H9 (cell line): ENCODE results near the gene DPH3. TPM values are rescaled to one million over a fixed set of nuclear protein-coding genes. Genes with fewer than 3 reads are reported as not detected.

Experiments
- DNase-seq: peaks from one replicate; pipeline ENCODE4 v3.0.0-alpha.2; 2017
- H2AFZ ChIP-seq: one replicate; pipeline ENCODE4 v1.6.1; 2013; ENCODE audit warnings: mild to moderate bottlenecking, low read length, control low read depth, moderate library complexity
- H2AK5ac ChIP-seq: 2 replicates; pipeline ENCODE4 v1.6.1; 2013; ENCODE audit warnings: low read length, control low read depth, mixed read lengths; ENCODE audit not compliant: insufficient read length
- H2BK120ac ChIP-seq: one replicate; pipeline ENCODE4 v1.6.1; 2013; ENCODE audit warnings: low read depth, mild to moderate bottlenecking, low read length, control low read depth, inconsistent platforms; ENCODE audit not compliant: poor library complexity, severe bottlenecking
- H2BK12ac ChIP-seq: 2 replicates; pipeline ENCODE4 v1.6.1; 2013; ENCODE audit warnings: low read length, control low read depth, mixed read lengths, low read depth; ENCODE audit not compliant: insufficient read length
- H2BK15ac ChIP-seq: 2 replicates; pipeline ENCODE4 v1.6.1; 2013; ENCODE audit warnings: low read depth, low read length, control low read depth
- H2BK20ac ChIP-seq: one replicate; pipeline ENCODE4 v1.6.1; 2013; ENCODE audit warnings: low read depth, mild to moderate bottlenecking, low read length, control low read depth, inconsistent platforms; ENCODE audit not compliant: poor library complexity, severe bottlenecking
- H2BK5ac ChIP-seq: 2 replicates; pipeline ENCODE4 v1.6.1; 2013; ENCODE audit warnings: low read length, control low read depth, mixed read lengths; ENCODE audit not compliant: insufficient read length
- H3K14ac ChIP-seq: 2 replicates; pipeline ENCODE4 v1.6.1; 2013; ENCODE audit warnings: low read length, control low read depth; ENCODE audit not compliant: insufficient read depth
- H3K18ac ChIP-seq: 2 replicates; pipeline ENCODE4 v1.6.1; 2013; ENCODE audit warnings: low read depth, mild to moderate bottlenecking, mixed read lengths, low read length, control low read depth; ENCODE audit not compliant: insufficient read length
- H3K23ac ChIP-seq: 2 replicates; pipeline ENCODE4 v1.6.1; 2013; ENCODE audit warnings: low read length, control low read depth, mixed read lengths, low read depth; ENCODE audit not compliant: insufficient read length
- H3K23me2 ChIP-seq: 2 replicates; pipeline ENCODE4 v1.6.1; 2013; ENCODE audit warnings: low read depth, mild to moderate bottlenecking, mixed read lengths, low read length, control low read depth; ENCODE audit not compliant: insufficient read length, poor library complexity, severe bottlenecking
- H3K27ac ChIP-seq: 2 replicates; pipeline ENCODE4 v1.5.1; 2013; ENCODE audit warnings: low read length, control low read depth, mixed read lengths, low read depth; ENCODE audit not compliant: insufficient read length
- H3K27me3 ChIP-seq: 2 replicates; pipeline ENCODE4 v1.6.1; 2013; ENCODE audit warnings: low read length, control low read depth, inconsistent platforms; ENCODE audit not compliant: insufficient read depth
- H3K4ac ChIP-seq: 2 replicates; pipeline ENCODE4 v1.6.1; 2013; ENCODE audit warnings: low read depth, mild to moderate bottlenecking, control low read depth, inconsistent platforms, low read length, moderate library complexity
- H3K4me1 ChIP-seq: 2 replicates; pipeline ENCODE4 v1.6.1; 2013; ENCODE audit warnings: low read length, control low read depth, inconsistent platforms; ENCODE audit not compliant: insufficient read depth
- H3K4me2 ChIP-seq: 2 replicates; pipeline ENCODE4 v1.6.1; 2013; ENCODE audit warnings: low read length, control low read depth, mixed read lengths; ENCODE audit not compliant: insufficient read length, insufficient read depth
- H3K56ac ChIP-seq: 2 replicates; pipeline ENCODE4 v1.6.1; 2013; ENCODE audit warnings: low read depth, mild to moderate bottlenecking, mixed read lengths, low read length, control low read depth; ENCODE audit not compliant: insufficient read length
- H3K79me1 ChIP-seq: 2 replicates; pipeline ENCODE4 v1.6.1; 2013; ENCODE audit warnings: low read depth, mild to moderate bottlenecking, moderate library complexity, low read length, control low read depth, inconsistent platforms; ENCODE audit not compliant: insufficient read depth, poor library complexity, severe bottlenecking
- H3K79me2 ChIP-seq: 2 replicates; pipeline ENCODE4 v1.6.1; 2013; ENCODE audit warnings: low read length, control low read depth, inconsistent platforms; ENCODE audit not compliant: insufficient read depth
- H3K9ac ChIP-seq: 2 replicates; pipeline ENCODE4 v1.6.1; 2013; ENCODE audit warnings: low read length, control low read depth, mixed read lengths; ENCODE audit not compliant: insufficient read length; ENCODE audit errors: extremely low read depth
- H3K9me3 ChIP-seq: one replicate; pipeline ENCODE4 v1.6.1; 2013; ENCODE audit warnings: low read depth, low read length, inconsistent platforms; ENCODE audit not compliant: control insufficient read depth
- H3T11ph ChIP-seq: one replicate; pipeline ENCODE4 v1.6.1; 2013; ENCODE audit warnings: mild to moderate bottlenecking, low read length, control low read depth, inconsistent platforms
- H4K20me1 ChIP-seq: one replicate; pipeline ENCODE4 v1.6.1; 2013; ENCODE audit not compliant: control insufficient read depth, insufficient read length, insufficient read depth
- H4K5ac ChIP-seq: 2 replicates; pipeline ENCODE4 v1.6.1; 2013; ENCODE audit warnings: low read depth, mild to moderate bottlenecking, mixed read lengths, low read length, control low read depth; ENCODE audit not compliant: insufficient read length
- H4K8ac ChIP-seq: replicated peaks from 2 replicates; pipeline ENCODE4 v1.6.1; 2013; ENCODE audit warnings: low read length, control low read depth, mixed read lengths, low read depth; ENCODE audit not compliant: insufficient read length
- H4K91ac ChIP-seq: 2 replicates; pipeline ENCODE4 v1.6.1; 2013; ENCODE audit warnings: low read depth, mild to moderate bottlenecking, moderate library complexity, mixed read lengths, low read length, control low read depth; ENCODE audit not compliant: insufficient read length
- H3K27ac Mint-ChIP-seq, 3 experiments: 2 replicates in 2 of 3; 3 replicates in 1 of 3; pipeline ENCODE4 v1.8.0; 2020 to 2021; ENCODE audit warnings: mixed read lengths in 3 of 3, mild to moderate bottlenecking in 1 of 3, moderate library complexity in 1 of 3
- H3K27me3 Mint-ChIP-seq: 2 replicates; pipeline ENCODE4 v1.8.0; 2021; ENCODE audit warnings: low read depth, mild to moderate bottlenecking, moderate library complexity, mixed read lengths
- H3K36me3 Mint-ChIP-seq, 3 experiments: 2 replicates in 2 of 3; 3 replicates in 1 of 3; pipeline ENCODE4 v1.8.0; 2020 to 2021; ENCODE audit warnings: low read depth in 3 of 3, mixed read lengths in 3 of 3; ENCODE audit not compliant: insufficient read depth in 1 of 3
- H3K4me1 Mint-ChIP-seq, 2 experiments: 2 replicates each; pipeline ENCODE4 v1.8.0; 2020; ENCODE audit warnings: mixed read lengths in 2 of 2
- H3K4me3 Mint-ChIP-seq, 2 experiments: 2 replicates in 1 of 2; 3 replicates in 1 of 2; pipeline ENCODE4 v1.8.0; 2020 to 2021; ENCODE audit warnings: mild to moderate bottlenecking in 2 of 2, mixed read lengths in 2 of 2, moderate library complexity in 1 of 2
- H3K9me3 Mint-ChIP-seq, 2 experiments: 2 replicates in 1 of 2; 3 replicates in 1 of 2; pipeline ENCODE4 v1.8.0; 2020; ENCODE audit warnings: mild to moderate bottlenecking in 2 of 2, mixed read lengths in 2 of 2, moderate library complexity in 1 of 2
- CTCF ChIP-seq: fragments of 200-600 bp; sonication (generic); conservative IDR thresholded peaks from 3 replicates; pipeline ENCODE4 v1.8.0; 2021; ENCODE audit warnings: antibody characterized with exemption, mild to moderate bottlenecking
- WGBS: extraction: QIAGEN DNeasy Blood & Tissue Kit; methylation state at CpG from one replicate; pipeline ENCODE4 v1.1.7; 2013; ENCODE audit warnings: missing lambda C conversion rate, low lambda C conversion rate, mixed read lengths; ENCODE audit not compliant: insufficient read length; ENCODE audit errors: extremely low coverage; 5-methylcytosine and 5-hydroxymethylcytosine counted together
- total RNA-seq: library from RNA; stranded (reverse); gene quantifications from 2 replicates; pipeline ENCODE4 v1.2.1, GENCODE V29; 2021

DPH3 gene
- total RNA-seq, 1 experiment from 2014 or later, result 36.2 TPM

DNA sequence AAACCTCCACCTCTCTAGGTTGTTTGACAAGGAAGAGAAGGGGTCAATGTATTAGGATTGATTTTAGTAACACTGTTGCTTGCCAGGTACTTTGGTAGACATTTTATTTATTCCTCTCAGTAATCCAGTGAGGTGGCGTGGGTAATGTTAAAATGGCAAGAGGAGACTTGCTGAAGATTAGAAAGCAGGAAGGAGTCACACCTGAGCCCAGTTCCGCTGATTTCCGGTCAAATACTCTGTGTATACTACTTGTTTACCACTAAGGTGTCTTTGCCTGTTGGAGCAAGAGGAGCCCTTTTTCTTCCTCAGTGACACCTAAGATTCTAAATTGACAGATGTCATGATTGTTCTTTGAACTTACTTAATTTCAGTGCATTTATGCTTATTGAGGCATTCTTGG is 2.0 kb upstream of the DPH3 start:
- Histone ChIP-seq H3K23me2 (peaks cover 7% of the 10 kb centered on the region), H3K4me1 (no peaks in the 10 kb centered on the region), H3K27me3 (no peaks in the 10 kb centered on the region), H3K79me2 (peaks cover 19% of the 10 kb centered on the region; the same call in 1 of the 2 replicates), H4K91ac (no peak overlapping the region), H2BK12ac (no peak overlapping the region), H4K20me1 (no peaks in the 10 kb centered on the region), H3K4ac (no peak overlapping the region), H2BK120ac (no peak overlapping the region), H2AFZ (no peak overlapping the region), H2BK15ac (no peak overlapping the region), H3K9me3 (no peaks in the 10 kb centered on the region), H3K56ac (no peak overlapping the region), H2BK5ac (no peak overlapping the region), H2AK5ac (no peak overlapping the region), H3T11ph (no peak overlapping the region), H3K9ac (no peak overlapping the region), H3K14ac (no peak overlapping the region), H3K4me2 (no peak overlapping the region), H4K8ac (no peak overlapping the region), H3K18ac (no peak overlapping the region), H2BK20ac (no peak overlapping the region), H3K79me1 (no peaks in the 10 kb centered on the region), H3K23ac (no peak overlapping the region), H4K5ac (no peak overlapping the region), H3K27ac (no peak overlapping the region)
- DNase-seq, result no peak
- Mint-ChIP-seq H3K36me3 (peaks cover 2 to 21% (median 21%) of the 10 kb centered on the region in 3 experiments; a peak in 6 of 7 replicates), H3K27me3 (no peaks in the 10 kb centered on the region), H3K27ac (no peak overlapping the region), H3K4me3 (peak overlapping the region; percentile 27 to 89; a peak in 2 of 5 replicates), H3K4me1 (peaks cover 16 to 18% of the 10 kb centered on the region in 2 experiments), H3K9me3 (no peaks in the 10 kb centered on the region; a peak in 1 of 5 replicates)
- no peak for TF ChIP-seq CTCF
- no CpG with 5 or more reads among the region's 3 CpGs for WGBS
